Vagina (tissue), 2 donors: ENCODE measurements around the gene OXSR1.

Experiments
- POLR2AphosphoS5 ChIP-seq, 2 donors: sonication (generic); formaldehyde crosslinking; IDR thresholded peaks; one replicate each; pipeline ENCODE4 v1.9.0; 2017; ENCODE audit warnings: antibody characterized with exemption in 2 of 2, mild to moderate bottlenecking in 2 of 2, low read depth in 1 of 2; ENCODE audit not compliant: insufficient read depth in 1 of 2
- TF ChIP-seq, protein P1 (sequence below), 3 experiments: fragments of 450-650 bp in 2 of 3; fragments of 200-600 bp in 1 of 3; sonication (generic) in 1 of 3; IDR thresholded peaks; one replicate each; pipeline ENCODE4 v1.5.1; 2017 to 2019; ENCODE audit warnings: antibody characterized with exemption in 3 of 3, mild to moderate bottlenecking in 2 of 3, moderate library complexity in 2 of 3

DNA sequence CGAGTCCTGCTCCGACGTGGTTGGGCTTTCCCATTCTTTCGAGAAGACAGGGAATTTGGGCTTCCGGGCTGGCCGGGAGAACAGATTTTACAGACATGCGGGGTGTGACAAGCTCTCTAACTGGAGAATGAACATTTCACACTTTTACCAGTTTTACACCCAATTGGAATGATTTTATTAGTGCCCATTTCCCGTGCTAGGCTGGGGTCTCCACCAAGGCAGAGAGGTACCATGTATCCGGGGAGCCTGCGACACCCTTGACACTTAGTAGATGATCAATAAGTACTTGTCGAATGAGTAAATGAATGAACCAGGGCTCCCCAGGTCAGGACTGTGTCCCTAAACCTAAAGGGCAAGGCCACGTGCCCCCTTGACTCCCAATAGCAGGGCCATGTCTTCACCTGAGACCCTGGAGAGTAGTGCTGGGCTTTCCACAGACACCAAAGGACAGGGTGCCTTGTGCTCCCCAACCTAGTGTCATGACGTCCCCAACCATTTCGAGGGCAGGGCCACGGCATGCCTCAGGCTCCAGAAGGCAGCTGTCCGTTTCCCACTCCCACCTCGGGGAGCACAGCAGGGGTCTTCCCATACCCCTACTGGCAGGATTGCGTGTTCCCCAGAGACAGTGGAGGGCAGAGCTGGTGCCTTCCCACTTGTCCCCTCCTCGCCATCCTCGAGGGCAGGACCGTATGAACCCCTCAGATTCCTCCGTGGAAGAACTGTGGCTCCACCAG is 27.6 kb upstream of the OXSR1 start:
- TF ChIP-seq, protein P1, sequence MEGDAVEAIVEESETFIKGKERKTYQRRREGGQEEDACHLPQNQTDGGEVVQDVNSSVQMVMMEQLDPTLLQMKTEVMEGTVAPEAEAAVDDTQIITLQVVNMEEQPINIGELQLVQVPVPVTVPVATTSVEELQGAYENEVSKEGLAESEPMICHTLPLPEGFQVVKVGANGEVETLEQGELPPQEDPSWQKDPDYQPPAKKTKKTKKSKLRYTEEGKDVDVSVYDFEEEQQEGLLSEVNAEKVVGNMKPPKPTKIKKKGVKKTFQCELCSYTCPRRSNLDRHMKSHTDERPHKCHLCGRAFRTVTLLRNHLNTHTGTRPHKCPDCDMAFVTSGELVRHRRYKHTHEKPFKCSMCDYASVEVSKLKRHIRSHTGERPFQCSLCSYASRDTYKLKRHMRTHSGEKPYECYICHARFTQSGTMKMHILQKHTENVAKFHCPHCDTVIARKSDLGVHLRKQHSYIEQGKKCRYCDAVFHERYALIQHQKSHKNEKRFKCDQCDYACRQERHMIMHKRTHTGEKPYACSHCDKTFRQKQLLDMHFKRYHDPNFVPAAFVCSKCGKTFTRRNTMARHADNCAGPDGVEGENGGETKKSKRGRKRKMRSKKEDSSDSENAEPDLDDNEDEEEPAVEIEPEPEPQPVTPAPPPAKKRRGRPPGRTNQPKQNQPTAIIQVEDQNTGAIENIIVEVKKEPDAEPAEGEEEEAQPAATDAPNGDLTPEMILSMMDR (IDR thresholded peaks at IDR 0.05) = no peak
- no peak for TF ChIP-seq POLR2AphosphoS5 (IDR thresholded peaks at IDR 0.05; ENCODE audit: insufficient read depth in 1 of 2, low read depth in 1 of 2)
